Peyer's patch (tissue), 4 donors: ENCODE results near the gene PPBP. TPM values are rescaled to one million over a fixed set of nuclear protein-coding genes. Genes with fewer than 3 reads are reported as not detected.

Experiments
- DNase-seq, 3 donors: peaks; one replicate each; pipeline ENCODE4 v3.0.0-alpha.2; 2017 to 2019
- H3K27ac ChIP-seq, 4 donors: fragments of 200-600 bp; sonication (generic); one replicate each; pipeline ENCODE4 v1.5.1; 2016 to 2019
- H3K27me3 ChIP-seq, 2 donors: fragments of 200-600 bp; sonication (generic); one replicate each; pipeline ENCODE4 v1.5.1; 2019
- H3K36me3 ChIP-seq, 3 donors: fragments of 200-600 bp; sonication (generic); one replicate each; pipeline ENCODE4 v1.5.1; 2016 to 2019
- H3K4me1 ChIP-seq, 4 donors: fragments of 200-600 bp; sonication (generic); one replicate each; pipeline ENCODE4 v1.5.1; 2016 to 2019
- H3K4me3 ChIP-seq, 4 donors: fragments of 200-600 bp; sonication (generic); 1 replicate in 3 of 4; 2 replicates in 1 of 4; pipeline ENCODE4 v1.5.1; 2016 to 2019; ENCODE audit warnings: mild to moderate bottlenecking in 1 of 4
- H3K9me3 ChIP-seq, 4 donors: fragments of 200-600 bp; sonication (generic); one replicate each; pipeline ENCODE4 v1.5.1; 2016 to 2019; ENCODE audit warnings: mild to moderate bottlenecking in 1 of 4
- POLR2A ChIP-seq, 2 donors: fragments of 450-650 bp; IDR thresholded peaks; one replicate each; pipeline ENCODE4 v1.5.1; 2017; ENCODE audit warnings: antibody characterized with exemption in 2 of 2, mild to moderate bottlenecking in 2 of 2, moderate library complexity in 2 of 2
- total RNA-seq, 4 donors: library from RNA; depleted of rRNA; stranded (reverse); fragments of >200 nt; gene quantifications; one replicate each; pipeline ENCODE4 v1.1.0, GENCODE V29; 2016
- TF ChIP-seq, protein P1 (sequence below), 6 experiments: fragments of 450-650 bp in 4 of 6; fragments of 200-600 bp in 2 of 6; sonication (generic) in 1 of 6; IDR thresholded peaks; one replicate each; pipeline ENCODE4 v1.5.1; 2017 to 2019; ENCODE audit warnings: antibody characterized with exemption in 6 of 6, mild to moderate bottlenecking in 3 of 6, moderate library complexity in 1 of 6

Gene PPBP
- total RNA-seq, 4 donors from 2014 or later, result not detected

DNA sequence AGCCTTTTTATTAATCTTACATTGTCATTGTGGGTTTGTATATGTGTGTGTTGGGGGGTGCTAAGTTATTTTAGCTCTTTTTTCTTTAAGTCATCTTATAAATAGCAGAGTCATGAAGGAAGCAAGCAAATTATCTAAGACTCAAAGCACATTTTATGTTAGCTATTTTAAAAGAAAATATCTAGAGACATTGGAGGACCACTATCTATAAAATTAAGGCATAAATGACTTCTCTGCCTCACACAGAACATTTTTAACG lies 3.7 kb upstream of the PPBP start:
- no peaks in the 10 kb centered on the region for H3K36me3 ChIP-seq
- H3K9me3 ChIP-seq, result no peaks in the 10 kb centered on the region
- no peak for DNase-seq
- no peak overlapping the region for H3K4me3 ChIP-seq
- H3K27me3 ChIP-seq, result no peaks in the 10 kb centered on the region
- no peaks in the 10 kb centered on the region for H3K4me1 ChIP-seq
- H3K27ac ChIP-seq, result no peak overlapping the region
- no peak for TF ChIP-seq POLR2A (IDR thresholded peaks at IDR 0.05)
- TF ChIP-seq, protein P1, sequence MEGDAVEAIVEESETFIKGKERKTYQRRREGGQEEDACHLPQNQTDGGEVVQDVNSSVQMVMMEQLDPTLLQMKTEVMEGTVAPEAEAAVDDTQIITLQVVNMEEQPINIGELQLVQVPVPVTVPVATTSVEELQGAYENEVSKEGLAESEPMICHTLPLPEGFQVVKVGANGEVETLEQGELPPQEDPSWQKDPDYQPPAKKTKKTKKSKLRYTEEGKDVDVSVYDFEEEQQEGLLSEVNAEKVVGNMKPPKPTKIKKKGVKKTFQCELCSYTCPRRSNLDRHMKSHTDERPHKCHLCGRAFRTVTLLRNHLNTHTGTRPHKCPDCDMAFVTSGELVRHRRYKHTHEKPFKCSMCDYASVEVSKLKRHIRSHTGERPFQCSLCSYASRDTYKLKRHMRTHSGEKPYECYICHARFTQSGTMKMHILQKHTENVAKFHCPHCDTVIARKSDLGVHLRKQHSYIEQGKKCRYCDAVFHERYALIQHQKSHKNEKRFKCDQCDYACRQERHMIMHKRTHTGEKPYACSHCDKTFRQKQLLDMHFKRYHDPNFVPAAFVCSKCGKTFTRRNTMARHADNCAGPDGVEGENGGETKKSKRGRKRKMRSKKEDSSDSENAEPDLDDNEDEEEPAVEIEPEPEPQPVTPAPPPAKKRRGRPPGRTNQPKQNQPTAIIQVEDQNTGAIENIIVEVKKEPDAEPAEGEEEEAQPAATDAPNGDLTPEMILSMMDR (IDR thresholded peaks at IDR 0.05), result no peak

GRCh38 chr4:73990988-73991741 lies 3.2 kb upstream of the PPBP start:
- no peaks in the 10 kb centered on the region for H3K27me3 ChIP-seq
- no peak overlapping the region for H3K4me3 ChIP-seq
- H3K27ac ChIP-seq, result no peak overlapping the region
- H3K4me1 ChIP-seq, result no peaks in the 10 kb centered on the region
- no peaks in the 10 kb centered on the region for H3K36me3 ChIP-seq
- H3K9me3 ChIP-seq, result no peaks in the 10 kb centered on the region
- TF ChIP-seq, protein P1 (IDR thresholded peaks at IDR 0.05), result no peak
- no peak for TF ChIP-seq POLR2A (IDR thresholded peaks at IDR 0.05)
- no peak for DNase-seq

DNA sequence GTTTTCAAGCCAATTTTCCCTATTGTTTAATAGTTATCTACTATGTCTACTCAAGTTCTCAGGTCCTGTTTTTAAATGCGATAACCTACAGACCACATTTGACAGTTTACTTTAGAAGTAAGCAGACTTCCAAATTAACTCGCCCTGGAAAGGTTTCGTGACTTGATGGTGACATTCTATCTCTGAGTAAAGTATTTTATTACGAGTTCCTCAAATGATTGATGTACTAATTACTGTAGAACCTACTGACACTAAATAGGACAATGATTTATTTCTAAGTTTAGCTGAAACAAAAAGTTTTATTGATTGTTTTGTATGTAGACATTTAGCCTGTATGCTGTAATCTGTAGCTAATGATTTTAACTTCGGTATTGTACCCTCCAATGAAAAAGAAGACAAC lies 1.9 kb upstream of the PPBP start:
- Histone ChIP-seq H3K36me3 (no peaks in the 10 kb centered on the region), H3K27me3 (no peaks in the 10 kb centered on the region), H3K9me3 (no peaks in the 10 kb centered on the region), H3K27ac (no peak overlapping the region), H3K4me3 (no peak overlapping the region), H3K4me1 (no peaks in the 10 kb centered on the region)
- DNase-seq, result no peak
- TF ChIP-seq, protein P1 (IDR thresholded peaks at IDR 0.05), result no peak
- no peak for TF ChIP-seq POLR2A (IDR thresholded peaks at IDR 0.05)

GRCh38 chr4:73989031-73989430 lies 1.0 kb upstream of the PPBP start:
- Histone ChIP-seq H3K27me3 (no peaks in the 10 kb centered on the region), H3K4me1 (no peaks in the 10 kb centered on the region), H3K4me3 (no peak overlapping the region), H3K27ac (no peak overlapping the region), H3K9me3 (no peaks in the 10 kb centered on the region), H3K36me3 (no peaks in the 10 kb centered on the region)
- DNase-seq, result no peak
- no peak for TF ChIP-seq POLR2A (IDR thresholded peaks at IDR 0.05)
- TF ChIP-seq, protein P1 (IDR thresholded peaks at IDR 0.05), result no peak

- TF ChIP-seq, protein P1 (IDR thresholded peaks at IDR 0.05), result no peak
- no peak for TF ChIP-seq POLR2A (IDR thresholded peaks at IDR 0.05)
- Histone ChIP-seq H3K27me3 (no peaks in the 10 kb centered on the region), H3K4me3 (no peak overlapping the region), H3K36me3 (no peaks in the 10 kb centered on the region), H3K27ac (no peak overlapping the region), H3K4me1 (no peaks in the 10 kb centered on the region), H3K9me3 (no peaks in the 10 kb centered on the region)
- DNase-seq, result no peak
These were observed 2.5 kb downstream of the PPBP start for GRCh38 chr4:73985528-73985852.
